Left ventricle myocardium inferior (tissue), 1 donor: ENCODE data around the gene TXNRD2. TPM values are rescaled to one million over a fixed set of nuclear protein-coding genes. Genes with fewer than 3 reads are reported as not detected.

Experiments used
- DNase-seq: peaks from one replicate; pipeline ENCODE4 v3.0.0-alpha.2; 2020
- H3K27ac ChIP-seq: fragments of 200-600 bp; replicated peaks from 2 replicates; pipeline ENCODE4 v1.8.0; 2021
- H3K27me3 ChIP-seq: fragments of 200-600 bp; 2 replicates; pipeline ENCODE4 v1.8.0; 2021; ENCODE audit warnings: low read depth
- H3K36me3 ChIP-seq: fragments of 200-600 bp; 2 replicates; pipeline ENCODE4 v1.8.0; 2021
- H3K4me1 ChIP-seq: fragments of 200-600 bp; 2 replicates; pipeline ENCODE4 v1.8.0; 2021
- H3K4me3 ChIP-seq: fragments of 200-600 bp; 2 replicates; pipeline ENCODE4 v1.8.0; 2021; ENCODE audit warnings: mild to moderate bottlenecking, moderate library complexity
- H3K9me3 ChIP-seq: fragments of 200-600 bp; replicated peaks from 2 replicates; pipeline ENCODE4 v1.8.0; 2021
- intact Hi-C: fragments of 100-400 bp; cut with micrococcal nuclease; formaldehyde crosslinking; loops from one replicate; pipeline ENCODE4 v1.11.0; 2022
- total RNA-seq: library from RNA; stranded (reverse); fragmentation: NEBNext Ultra II Directional; extraction: Animal tissue kit (Norgen Biotek cat#: 25700); gene quantifications from one replicate; pipeline ENCODE4 v1.2.1, GENCODE V29; 2021
- TF ChIP-seq, protein P1 (sequence below): fragments of 200-600 bp; IDR thresholded peaks from 2 replicates; pipeline ENCODE4 v1.8.0; 2021; ENCODE audit warnings: antibody characterized with exemption, mild to moderate bottlenecking, borderline replicate concordance
- donor health status: DM: no; HTN: yes; CAD: no; lungs with severe emphysema.

Gene TXNRD2
- total RNA-seq, 1 donor from 2014 or later: 35.2 TPM

DNA sequence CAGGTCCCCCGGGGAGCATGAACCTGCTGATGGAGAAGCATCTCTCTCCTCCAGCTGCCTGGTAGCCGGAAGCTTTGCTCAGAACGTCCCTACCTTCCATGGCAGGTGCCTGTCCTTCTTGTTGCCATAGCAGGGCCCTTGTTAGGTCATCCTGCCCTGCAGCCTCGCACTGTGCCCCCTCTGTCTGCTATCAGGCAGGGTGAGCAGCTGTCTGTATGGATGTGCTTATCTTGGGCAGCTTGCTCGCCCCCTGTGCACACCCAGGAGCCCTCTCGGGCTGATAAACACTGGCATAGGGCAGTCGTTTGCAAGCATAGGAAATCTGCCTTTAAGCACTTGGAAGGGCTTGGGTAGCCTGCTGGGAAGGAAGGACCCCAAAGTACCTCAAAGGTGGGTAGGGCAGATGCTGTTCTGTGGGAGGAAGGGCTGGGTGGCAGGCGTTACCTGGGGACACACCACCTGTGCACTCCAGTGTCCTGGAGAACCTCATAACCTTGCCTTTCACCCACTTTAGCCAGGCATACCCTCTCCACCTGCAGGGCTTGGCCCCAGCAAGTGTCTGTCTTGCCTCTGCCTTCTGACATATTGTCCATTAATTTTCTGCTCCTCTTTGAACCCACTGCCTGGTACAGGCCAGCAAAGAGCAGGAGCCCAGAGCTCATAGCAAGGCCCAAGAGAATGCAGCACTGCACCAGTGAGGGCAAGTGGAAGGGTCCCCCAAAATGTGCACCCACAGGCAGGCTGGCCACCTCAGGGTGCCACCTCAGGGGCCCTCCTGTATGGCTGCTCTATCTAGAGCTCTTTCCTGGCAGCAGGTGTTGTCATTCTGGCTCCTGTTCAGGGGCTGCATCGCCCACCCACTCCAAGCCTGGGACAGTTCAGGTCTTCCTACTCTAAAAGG is 8.0 kb downstream of the TXNRD2 start:
- DNase-seq: no peak
- peaks cover 24% of the 10 kb centered on the region for H3K36me3 ChIP-seq
- H3K27ac ChIP-seq: no peak overlapping the region
- H3K4me1 ChIP-seq: no peaks in the 10 kb centered on the region
- intact Hi-C loops: no loop called here
- H3K27me3 ChIP-seq: no peaks in the 10 kb centered on the region
- H3K4me3 ChIP-seq: no peak overlapping the region
- TF ChIP-seq, protein P1, sequence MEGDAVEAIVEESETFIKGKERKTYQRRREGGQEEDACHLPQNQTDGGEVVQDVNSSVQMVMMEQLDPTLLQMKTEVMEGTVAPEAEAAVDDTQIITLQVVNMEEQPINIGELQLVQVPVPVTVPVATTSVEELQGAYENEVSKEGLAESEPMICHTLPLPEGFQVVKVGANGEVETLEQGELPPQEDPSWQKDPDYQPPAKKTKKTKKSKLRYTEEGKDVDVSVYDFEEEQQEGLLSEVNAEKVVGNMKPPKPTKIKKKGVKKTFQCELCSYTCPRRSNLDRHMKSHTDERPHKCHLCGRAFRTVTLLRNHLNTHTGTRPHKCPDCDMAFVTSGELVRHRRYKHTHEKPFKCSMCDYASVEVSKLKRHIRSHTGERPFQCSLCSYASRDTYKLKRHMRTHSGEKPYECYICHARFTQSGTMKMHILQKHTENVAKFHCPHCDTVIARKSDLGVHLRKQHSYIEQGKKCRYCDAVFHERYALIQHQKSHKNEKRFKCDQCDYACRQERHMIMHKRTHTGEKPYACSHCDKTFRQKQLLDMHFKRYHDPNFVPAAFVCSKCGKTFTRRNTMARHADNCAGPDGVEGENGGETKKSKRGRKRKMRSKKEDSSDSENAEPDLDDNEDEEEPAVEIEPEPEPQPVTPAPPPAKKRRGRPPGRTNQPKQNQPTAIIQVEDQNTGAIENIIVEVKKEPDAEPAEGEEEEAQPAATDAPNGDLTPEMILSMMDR: no peak
- peaks cover 12% of the 10 kb centered on the region for H3K9me3 ChIP-seq

DNA sequence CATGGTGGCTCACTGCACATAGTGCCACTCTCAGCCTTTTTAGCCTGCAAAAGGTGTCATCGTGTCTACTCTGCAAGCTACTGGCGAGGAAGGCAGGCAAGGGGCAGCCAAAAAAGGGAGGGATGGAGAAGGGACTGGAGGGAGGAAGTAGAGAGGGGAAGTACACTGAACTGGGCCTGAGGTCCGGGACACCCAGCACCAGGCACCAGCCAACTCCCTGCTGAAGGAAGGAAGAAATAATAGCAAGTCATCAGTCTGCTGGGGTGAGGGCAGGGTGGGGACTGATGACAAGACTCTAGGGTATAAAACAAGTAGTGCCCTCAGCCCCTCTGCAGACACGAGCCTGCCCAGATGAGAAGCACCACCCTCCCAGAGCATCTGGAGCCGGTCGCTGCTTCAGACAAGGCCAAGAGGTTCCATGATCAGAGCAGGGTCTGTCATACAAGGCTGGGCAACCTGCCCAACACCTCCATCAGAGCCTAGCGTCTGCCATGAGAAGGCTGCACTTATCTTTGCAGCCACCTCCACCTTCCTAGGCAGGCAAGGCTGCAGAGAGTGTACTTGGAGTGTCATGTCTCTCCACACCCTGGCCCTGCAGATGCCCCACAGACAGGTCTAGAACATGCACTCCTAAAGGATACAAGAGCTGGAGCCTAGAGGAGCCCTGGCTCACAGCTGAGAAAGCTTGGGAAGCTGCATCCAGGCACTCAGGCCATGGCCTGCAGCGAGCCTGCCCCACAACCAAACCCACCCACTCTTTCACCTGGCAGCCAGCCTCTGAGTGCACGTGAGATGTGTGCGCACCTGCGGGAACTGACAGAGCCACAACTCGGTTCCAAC is 9.0 kb downstream of the TXNRD2 start:
- no peaks in the 10 kb centered on the region for H3K27me3 ChIP-seq
- peaks cover 22% of the 10 kb centered on the region for H3K36me3 ChIP-seq
- H3K4me1 ChIP-seq: no peaks in the 10 kb centered on the region
- TF ChIP-seq, protein P1: no peak
- intact Hi-C loops: no loop called here
- DNase-seq: no peak
- peaks cover 12% of the 10 kb centered on the region for H3K9me3 ChIP-seq
- H3K4me3 ChIP-seq: no peak overlapping the region
- H3K27ac ChIP-seq: no peak overlapping the region

DNA sequence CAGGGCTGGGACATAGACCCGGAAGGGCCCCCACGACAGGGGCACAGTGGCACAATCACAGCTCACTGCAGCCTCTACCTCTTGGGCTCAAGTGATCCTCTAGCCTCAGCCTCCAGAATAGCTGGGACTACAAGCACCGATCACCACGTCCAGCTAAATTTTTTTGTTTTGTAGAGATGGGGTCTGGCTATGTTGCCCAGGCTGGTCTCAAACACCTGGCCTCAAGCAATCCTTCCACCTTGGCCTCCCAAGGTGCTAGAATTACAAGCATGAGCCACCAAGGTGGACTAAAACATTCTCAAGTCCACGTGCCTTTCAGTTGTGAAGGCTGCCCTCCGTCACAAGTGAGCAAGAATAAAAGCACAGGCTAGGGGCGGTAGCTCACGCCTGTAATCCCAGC is 10.1 kb downstream of the TXNRD2 start:
- intact Hi-C loops: no loop called here
- H3K36me3 ChIP-seq: peaks cover 19% of the 10 kb centered on the region
- no peaks in the 10 kb centered on the region for H3K4me1 ChIP-seq
- no peak overlapping the region for H3K27ac ChIP-seq
- H3K4me3 ChIP-seq: no peak overlapping the region
- peaks cover 12% of the 10 kb centered on the region for H3K9me3 ChIP-seq
- TF ChIP-seq, protein P1: no peak
- DNase-seq: no peak
- no peaks in the 10 kb centered on the region for H3K27me3 ChIP-seq

DNA sequence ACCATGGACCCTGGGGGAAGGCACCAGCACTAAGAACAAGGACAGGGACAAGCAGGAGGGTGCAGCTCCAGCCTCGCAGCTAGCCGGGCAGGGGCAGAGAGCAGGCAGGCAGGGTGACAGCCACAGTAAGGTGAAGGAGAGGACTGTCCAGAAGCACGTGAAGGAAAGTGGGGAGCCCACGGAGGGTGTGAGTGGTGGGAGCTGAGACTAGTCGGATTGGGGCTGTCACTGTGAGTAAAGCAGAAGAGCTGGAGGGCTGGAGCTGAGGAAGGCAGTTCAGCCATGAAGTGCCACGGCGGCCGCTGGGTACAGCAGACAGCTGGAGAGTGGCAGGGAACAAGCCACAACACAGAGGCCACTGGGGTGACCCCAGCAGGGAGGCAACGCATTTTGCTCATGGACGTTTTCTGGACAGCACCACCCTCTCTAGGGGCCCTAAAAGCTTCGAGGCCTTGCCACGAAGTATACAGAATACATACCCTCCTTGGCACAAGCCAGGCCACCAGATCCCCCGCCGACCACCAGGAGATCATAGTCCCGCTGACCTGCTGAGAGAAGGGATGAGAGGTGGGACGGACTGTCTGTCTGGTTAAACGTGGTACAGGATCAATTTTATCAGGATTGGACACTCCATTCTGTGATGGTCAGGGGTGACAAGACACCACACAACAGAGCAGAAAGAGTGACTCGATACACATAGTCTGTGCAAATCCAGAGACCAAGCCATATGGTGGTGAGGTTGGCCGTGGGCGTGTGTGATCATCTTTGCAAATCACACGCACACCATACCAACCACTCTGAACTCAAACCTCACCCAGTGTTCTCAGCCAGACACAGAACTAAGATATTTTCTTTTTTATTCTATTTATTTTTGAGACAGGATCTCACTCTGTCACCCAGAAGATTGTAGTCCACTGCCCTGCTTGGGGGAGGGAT is 10.8 kb downstream of the TXNRD2 start:
- TF ChIP-seq, protein P1: no peak
- Histone ChIP-seq H3K4me3 (no peak overlapping the region), H3K36me3 (peaks cover 15% of the 10 kb centered on the region), H3K27ac (no peak overlapping the region), H3K9me3 (peaks cover 10% of the 10 kb centered on the region), H3K27me3 (no peaks in the 10 kb centered on the region), H3K4me1 (no peaks in the 10 kb centered on the region)
- intact Hi-C loops: no loop called here
- DNase-seq: no peak
